Colon (tissue), 2 donors: ENCODE data around the gene CAP2.

Experiments used
- FAIRE-seq: peaks from 2 replicates; lab custom pipeline; 2012; peaks lifted over from hg19 to GRCh38; lab: Jason Lieb, UNC
- donor health status: control.
- donor health status: control.

The CAP2 gene, protein sequence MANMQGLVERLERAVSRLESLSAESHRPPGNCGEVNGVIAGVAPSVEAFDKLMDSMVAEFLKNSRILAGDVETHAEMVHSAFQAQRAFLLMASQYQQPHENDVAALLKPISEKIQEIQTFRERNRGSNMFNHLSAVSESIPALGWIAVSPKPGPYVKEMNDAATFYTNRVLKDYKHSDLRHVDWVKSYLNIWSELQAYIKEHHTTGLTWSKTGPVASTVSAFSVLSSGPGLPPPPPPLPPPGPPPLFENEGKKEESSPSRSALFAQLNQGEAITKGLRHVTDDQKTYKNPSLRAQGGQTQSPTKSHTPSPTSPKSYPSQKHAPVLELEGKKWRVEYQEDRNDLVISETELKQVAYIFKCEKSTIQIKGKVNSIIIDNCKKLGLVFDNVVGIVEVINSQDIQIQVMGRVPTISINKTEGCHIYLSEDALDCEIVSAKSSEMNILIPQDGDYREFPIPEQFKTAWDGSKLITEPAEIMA

GRCh38 chr6:17392978-17393891 is at the start of gene CAP2:
Gene CAP2 (plus strand): TSS chr6:17393595. CDS start chr6:17421556, 27,961 bp downstream.
- no peak for FAIRE-seq

GRCh38 chr6:17347012-17347411 is 46.4 kb upstream of the CAP2 start:
- FAIRE-seq, result no peak

GRCh38 chr6:17349427-17349826 is 44.0 kb upstream of the CAP2 start:
- FAIRE-seq, result no peak

DNA sequence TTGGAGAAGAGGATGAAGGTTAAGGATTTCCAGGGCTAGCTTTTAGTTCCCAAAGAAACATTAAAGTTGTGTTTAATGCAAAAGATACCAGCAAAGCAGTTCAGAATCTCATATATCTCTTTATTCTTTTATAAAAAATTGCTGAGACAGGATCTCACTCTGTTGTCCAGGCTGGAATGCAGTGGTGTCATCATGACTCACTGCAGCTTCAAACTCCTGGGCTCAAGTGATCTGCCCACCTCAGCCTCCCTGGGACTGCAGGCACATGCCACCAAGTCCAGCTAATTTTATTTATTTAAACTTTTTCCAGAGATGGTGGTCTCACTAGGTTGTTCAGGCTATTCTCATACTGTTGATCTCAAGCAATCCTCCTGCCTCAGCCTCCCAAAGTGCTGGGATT is 41.1 kb upstream of the CAP2 start:
- no peak for FAIRE-seq

DNA sequence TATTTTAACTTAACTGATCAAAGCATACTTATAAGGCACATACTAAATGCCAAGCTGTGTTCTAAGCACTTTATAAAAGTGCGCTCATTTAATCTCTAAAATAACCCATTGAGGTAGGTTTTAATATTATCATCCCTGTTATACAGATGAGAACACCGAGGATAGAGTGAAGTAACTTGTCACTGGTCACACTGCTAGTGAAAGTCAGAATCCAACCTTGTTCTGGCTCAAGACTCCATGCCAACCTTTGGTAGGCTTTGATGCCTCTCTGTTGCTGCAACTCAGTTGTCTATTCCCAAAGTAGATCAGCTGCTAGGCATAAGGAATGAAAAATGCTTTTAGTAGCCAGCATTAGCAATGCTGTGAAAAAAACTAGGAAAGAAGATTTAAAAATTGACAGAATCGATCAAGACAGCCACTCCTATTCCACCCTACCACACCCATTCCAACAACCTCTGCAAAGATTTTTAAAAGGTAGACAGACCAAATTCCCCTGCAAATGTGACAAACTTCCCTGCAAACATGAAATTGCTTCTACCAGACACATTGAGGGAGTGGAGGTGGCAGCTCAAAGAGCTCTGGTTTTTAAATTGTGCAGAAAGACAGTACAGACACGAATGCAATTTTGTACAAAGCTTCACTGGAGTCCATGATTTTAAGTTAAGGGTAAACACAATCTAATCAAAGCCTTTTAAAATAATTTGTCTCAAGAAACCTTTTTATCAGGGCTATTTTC is 39.8 kb upstream of the CAP2 start:
- no peak for FAIRE-seq

DNA sequence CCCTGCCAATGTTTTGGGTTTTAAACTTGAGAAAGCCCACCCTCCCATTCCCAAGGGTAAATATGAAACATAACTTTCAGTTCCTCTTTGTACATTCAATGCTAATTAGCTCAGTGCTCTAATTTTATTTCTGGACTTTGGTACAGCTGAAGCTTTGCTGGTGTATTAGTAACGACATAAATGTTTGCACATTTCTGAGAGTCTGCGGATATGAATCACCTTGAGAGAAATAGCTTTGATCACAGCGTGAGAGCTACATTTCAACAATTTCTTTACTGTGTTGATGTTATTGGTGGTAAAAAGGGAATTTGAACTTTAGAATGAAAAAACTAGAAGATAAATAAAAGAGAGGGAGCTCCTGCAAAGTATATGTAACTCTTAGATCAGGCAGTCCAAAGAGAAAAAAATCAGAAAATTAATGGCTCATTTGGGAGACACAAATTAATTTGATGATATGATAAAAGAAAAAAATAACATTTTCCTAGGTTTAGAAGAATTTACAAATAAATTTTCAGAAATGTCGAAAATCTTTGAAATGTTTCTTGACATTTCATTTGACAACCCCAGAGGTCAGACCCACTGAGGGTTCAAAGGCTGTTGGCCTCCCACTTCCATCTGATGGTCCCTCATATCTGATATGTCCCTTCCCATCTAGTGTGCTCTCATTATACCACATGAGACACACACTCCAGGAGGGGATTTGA is 38.5 kb upstream of the CAP2 start:
- no peak for FAIRE-seq

DNA sequence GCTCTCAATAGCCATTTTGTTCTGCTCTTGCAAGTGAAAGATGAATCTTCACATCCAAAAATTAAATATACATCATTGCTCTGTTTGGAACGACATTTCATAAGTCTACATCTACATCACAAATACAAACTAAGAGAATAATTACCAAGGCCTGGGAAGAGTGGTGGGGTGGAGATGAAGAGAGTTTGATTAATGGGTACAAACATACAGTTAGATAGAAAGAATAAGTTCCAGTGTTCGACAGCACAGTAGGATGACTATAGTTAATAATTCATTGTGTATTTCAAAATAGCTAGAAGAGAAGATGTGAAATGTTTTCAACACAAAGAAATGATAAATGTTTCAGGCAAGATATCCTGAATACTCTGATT is 38.0 kb upstream of the CAP2 start:
- FAIRE-seq, result no peak

DNA sequence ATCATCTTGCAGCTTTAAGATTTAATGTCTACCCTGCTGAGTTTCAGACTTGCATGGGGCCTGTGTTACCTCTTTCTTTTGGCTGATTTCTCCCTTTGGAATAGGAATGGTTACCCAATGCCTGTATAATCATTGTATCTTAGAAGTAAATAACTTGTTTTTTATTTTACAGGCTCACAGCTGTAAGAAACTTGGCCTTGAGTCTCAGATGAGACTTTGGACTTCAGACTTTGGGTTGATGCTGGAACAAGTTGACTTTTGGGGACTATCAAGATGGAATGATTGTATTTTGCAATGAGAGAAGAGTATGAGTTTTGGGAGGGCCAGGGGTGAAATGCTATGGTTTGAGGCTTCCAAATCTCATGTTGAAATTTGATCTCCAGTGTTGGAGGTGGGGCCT is 34.9 kb upstream of the CAP2 start:
- FAIRE-seq, result no peak

DNA sequence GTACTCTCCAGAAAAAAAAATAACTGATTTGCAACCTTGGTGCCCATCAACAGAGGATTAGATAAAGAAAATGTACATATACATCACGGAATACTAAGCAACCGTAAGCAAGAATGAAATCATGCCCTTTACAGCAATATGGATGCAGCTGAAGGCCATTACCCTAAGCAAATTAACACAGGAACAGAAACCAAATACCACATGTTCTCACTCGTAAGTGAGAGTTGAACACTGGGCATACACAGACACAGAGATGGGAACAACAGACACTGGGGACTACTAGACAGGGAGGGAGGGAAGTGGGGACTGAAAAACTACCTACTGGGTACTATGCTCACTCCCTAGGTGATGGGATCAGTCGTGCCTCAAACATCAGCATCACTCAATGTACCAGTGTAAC is 32.8 kb upstream of the CAP2 start:
- FAIRE-seq, result no peak

DNA sequence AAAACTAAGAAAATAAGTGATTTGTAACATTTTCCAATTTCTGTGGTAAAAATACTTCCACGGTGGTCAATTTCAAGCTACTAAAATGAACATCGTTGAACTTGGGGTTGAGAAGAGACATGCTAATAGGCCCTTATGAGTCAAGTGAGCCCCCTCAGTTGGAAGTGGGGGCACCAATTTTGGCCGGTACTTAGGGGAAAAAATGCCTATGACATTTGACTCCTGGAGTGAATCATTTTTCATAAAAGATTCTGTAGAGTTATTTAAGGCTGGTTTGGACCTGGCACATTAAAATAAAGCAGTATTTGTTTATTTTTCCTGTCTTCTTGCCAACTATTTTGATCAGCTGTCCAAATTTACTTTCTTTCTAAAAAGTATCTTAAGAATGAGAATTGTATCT is 32.4 kb upstream of the CAP2 start:
- no peak for FAIRE-seq

DNA sequence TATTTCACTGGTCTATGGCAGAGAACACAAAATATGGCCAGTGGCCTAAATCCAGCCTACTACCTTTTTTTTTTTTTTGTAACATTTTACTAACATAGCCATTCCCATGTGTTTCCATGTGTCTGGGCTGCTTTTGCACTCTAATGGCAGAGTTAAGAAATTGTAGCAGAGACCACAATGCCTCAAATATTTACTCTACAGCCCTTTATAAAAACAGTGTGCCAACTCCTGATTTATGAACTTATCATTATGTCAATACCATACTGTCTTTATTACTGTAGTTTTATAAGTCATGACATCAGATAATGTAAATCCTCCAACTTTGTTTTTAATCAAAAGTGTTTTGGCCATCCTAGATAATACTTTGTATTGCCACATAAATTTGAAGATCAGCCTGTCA is 27.4 kb upstream of the CAP2 start:
- no peak for FAIRE-seq

DNA sequence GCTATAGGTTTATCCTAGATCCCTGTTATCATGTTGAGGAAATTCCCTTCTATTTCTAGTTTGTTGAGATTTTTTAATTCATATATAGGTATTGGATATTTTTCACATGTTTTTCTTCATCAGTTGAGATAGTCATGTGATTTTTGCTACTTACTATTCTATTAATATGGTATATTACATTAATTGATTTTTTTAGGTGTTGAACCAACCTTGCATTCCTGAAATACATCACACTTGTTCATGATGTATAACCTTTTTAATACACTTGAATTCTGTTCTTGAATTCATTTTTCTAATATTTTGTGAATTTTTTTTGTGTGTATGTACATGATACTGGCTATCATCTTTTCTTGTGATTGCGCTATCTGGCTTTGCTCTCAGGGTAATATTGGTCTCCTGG is 25.5 kb upstream of the CAP2 start:
- no peak for FAIRE-seq

- no peak for FAIRE-seq
These were observed 11.8 kb upstream of the CAP2 start for GRCh38 chr6:17381424-17382147.

GRCh38 chr6:17385660-17386059 is 7.7 kb upstream of the CAP2 start:
- FAIRE-seq, result no peak

GRCh38 chr6:17388365-17388764 is 5.0 kb upstream of the CAP2 start:
- no peak for FAIRE-seq

- no peak for FAIRE-seq
These were observed 4.0 kb upstream of the CAP2 start for GRCh38 chr6:17389274-17389847.

GRCh38 chr6:17390276-17390675 is 3.1 kb upstream of the CAP2 start:
- FAIRE-seq, result no peak

DNA sequence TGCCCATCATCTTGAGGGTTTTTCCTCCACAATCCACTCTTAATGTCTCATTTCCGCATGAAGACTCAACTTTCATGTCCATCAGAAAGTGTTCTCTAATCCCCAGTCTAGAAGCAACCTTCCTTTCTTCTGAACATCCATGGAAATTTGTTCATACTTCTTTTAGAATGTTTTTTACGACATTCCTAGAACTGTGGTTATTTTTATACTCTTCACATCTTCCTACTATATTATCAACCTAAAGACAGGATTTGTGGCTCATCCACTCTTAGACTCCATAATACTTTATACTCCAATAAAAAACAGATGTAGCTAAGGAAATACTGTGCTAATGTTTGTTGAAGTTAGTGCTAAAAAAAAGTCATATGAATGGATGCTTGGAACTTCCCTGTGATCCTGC is 1.4 kb upstream of the CAP2 start:
- no peak for FAIRE-seq

- FAIRE-seq, result no peak
These were observed 667 bp downstream of the CAP2 start for GRCh38 chr6:17393892-17394631.

- FAIRE-seq, result no peak
These were observed 1.7 kb downstream of the CAP2 start for GRCh38 chr6:17395112-17395511.
